ENCODE measurements around the gene BTBD18. TPM values are rescaled to one million over a fixed set of nuclear protein-coding genes. Genes with fewer than 3 reads are reported as not detected.
A peak's percentile ranks its signal among the peaks of the same experiment; 100 is the strongest.
"Not testable (repeated sequence)": the region's sequence is repeated elsewhere in the genome, so short reads cannot be mapped to it uniquely, and the experiment has no call there.

The BTBD18 gene
- total and polyA plus RNA-seq, 2 donors from 2014 or later: not detected

- H3K27ac ChIP-seq (ENCODE audit: low read depth in 2 of 2, low read length in 2 of 2): peak within 1 kb of the TSS; percentile 56 to 90
- H3K4me1 ChIP-seq (ENCODE audit: control insufficient read depth in 2 of 3, insufficient read depth in 2 of 3, low read depth in 1 of 3, low read length in 3 of 3): peaks cover 0 to 17% (median 4%) of the 10 kb centered on the region in 3 donors
- no peak for TF ChIP-seq CTCF (IDR thresholded peaks at IDR 0.05; ENCODE audit: borderline replicate concordance, extremely low read depth, insufficient read depth)
- no peaks in the 10 kb centered on the region for H3K27me3 ChIP-seq (ENCODE audit: control insufficient read depth, insufficient read depth, low read length)
- no peaks in the 10 kb centered on the region for H3K9me3 ChIP-seq (ENCODE audit: control insufficient read depth in 2 of 3, insufficient read depth in 1 of 3, low read length in 3 of 3)
- FAIRE-seq: no peak
- peak within 1 kb of the TSS; percentile 62 to 100 (median 95) for H3K9ac ChIP-seq (ENCODE audit: low read length in 3 of 3)
- peak; percentile 91 to 96 (median 94) for DNase-seq
- intact Hi-C loops (cut with DNase I): no loop called here
- no peaks in the 10 kb centered on the region for H3K36me3 ChIP-seq (ENCODE audit: control insufficient read depth in 2 of 3, insufficient read depth in 3 of 3, low read length in 3 of 3)
- peak within 1 kb of the TSS; percentile 83 to 100 (median 99) for H3K4me3 ChIP-seq (ENCODE audit: low read length in 3 of 3)
Measured at GRCh38 chr11:57711414-57712255, 40.0 kb downstream of the BTBD18 start, which contains the start of gene MED19. MED19 (minus strand) TSS chr11:57712215; CDS start chr11:57712179, 36 bp downstream.

- FAIRE-seq (no peak), DNase-seq (no peak)
- Histone ChIP-seq H3K27me3 (ENCODE audit: control insufficient read depth, insufficient read depth, low read length) (no peaks in the 10 kb centered on the region), H3K4me1 (ENCODE audit: control insufficient read depth in 2 of 3, insufficient read depth in 2 of 3, low read depth in 1 of 3, low read length in 3 of 3) (peaks cover 0 to 17% (median 4%) of the 10 kb centered on the region in 3 donors), H3K36me3 (ENCODE audit: control insufficient read depth in 2 of 3, insufficient read depth in 3 of 3, low read length in 3 of 3) (peaks cover 0 to 3% (median 2%) of the 10 kb centered on the region in 3 donors), H3K4me3 (ENCODE audit: low read length in 3 of 3) (no peak overlapping the region), H3K27ac (ENCODE audit: low read depth in 2 of 2, low read length in 2 of 2) (no peak overlapping the region), H3K9me3 (ENCODE audit: control insufficient read depth in 2 of 3, insufficient read depth in 1 of 3, low read length in 3 of 3) (no peaks in the 10 kb centered on the region), H3K9ac (ENCODE audit: low read length in 3 of 3) (no peak overlapping the region)
- intact Hi-C loops (cut with DNase I): no loop called here
- TF ChIP-seq CTCF (IDR thresholded peaks at IDR 0.05; ENCODE audit: borderline replicate concordance, extremely low read depth, insufficient read depth): no peak
Measured at GRCh38 chr11:57709802-57710367, 41.7 kb downstream of the BTBD18 start.

- H3K27ac ChIP-seq (ENCODE audit: low read depth in 2 of 2, low read length in 2 of 2); H3K4me3 ChIP-seq (ENCODE audit: low read length in 3 of 3); H3K27me3 ChIP-seq (ENCODE audit: control insufficient read depth, insufficient read depth, low read length); intact Hi-C loops (cut with DNase I); H3K9ac ChIP-seq (ENCODE audit: low read length in 3 of 3); FAIRE-seq; H3K9me3 ChIP-seq (ENCODE audit: control insufficient read depth in 2 of 3, insufficient read depth in 1 of 3, low read length in 3 of 3); DNase-seq; H3K4me1 ChIP-seq (ENCODE audit: control insufficient read depth in 2 of 3, insufficient read depth in 2 of 3, low read depth in 1 of 3, low read length in 3 of 3): not testable (repeated sequence)
- H3K36me3 ChIP-seq (ENCODE audit: control insufficient read depth in 2 of 3, insufficient read depth in 3 of 3, low read length in 3 of 3): peaks cover 0 to 19% (median 9%) of the 10 kb centered on the region in 3 donors
Measured at GRCh38 chr11:57705432-57705831, 46.2 kb downstream of the BTBD18 start.

- Histone ChIP-seq H3K27me3 (ENCODE audit: control insufficient read depth, insufficient read depth, low read length) (no peaks in the 10 kb centered on the region), H3K9me3 (ENCODE audit: control insufficient read depth in 2 of 3, insufficient read depth in 1 of 3, low read length in 3 of 3) (no peaks in the 10 kb centered on the region), H3K27ac (ENCODE audit: low read depth in 2 of 2, low read length in 2 of 2) (no peak overlapping the region), H3K36me3 (ENCODE audit: control insufficient read depth in 2 of 3, insufficient read depth in 3 of 3, low read length in 3 of 3) (peaks cover 0 to 22% (median 9%) of the 10 kb centered on the region in 3 donors), H3K9ac (ENCODE audit: low read length in 3 of 3) (no peak overlapping the region), H3K4me1 (ENCODE audit: control insufficient read depth in 2 of 3, insufficient read depth in 2 of 3, low read depth in 1 of 3, low read length in 3 of 3) (no peaks in the 10 kb centered on the region), H3K4me3 (ENCODE audit: low read length in 3 of 3) (no peak overlapping the region)
- no peak for FAIRE-seq
- no peak for TF ChIP-seq CTCF (IDR thresholded peaks at IDR 0.05; ENCODE audit: borderline replicate concordance, extremely low read depth, insufficient read depth)
- DNase-seq: no peak
- intact Hi-C loops (cut with DNase I): no loop called here
Measured at GRCh38 chr11:57704932-57705331, 46.7 kb downstream of the BTBD18 start.
